ENCODE results near the gene SMARCB1. TPM values are rescaled to one million over a fixed set of nuclear protein-coding genes. Genes with fewer than 3 reads are reported as not detected.
A peak's percentile ranks its signal among the peaks of the same experiment; 100 is the strongest.

SMARCB1 gene
- total and polyA plus RNA-seq, 10 donors, result 64.2 to 166 (median 85.8) TPM

DNA sequence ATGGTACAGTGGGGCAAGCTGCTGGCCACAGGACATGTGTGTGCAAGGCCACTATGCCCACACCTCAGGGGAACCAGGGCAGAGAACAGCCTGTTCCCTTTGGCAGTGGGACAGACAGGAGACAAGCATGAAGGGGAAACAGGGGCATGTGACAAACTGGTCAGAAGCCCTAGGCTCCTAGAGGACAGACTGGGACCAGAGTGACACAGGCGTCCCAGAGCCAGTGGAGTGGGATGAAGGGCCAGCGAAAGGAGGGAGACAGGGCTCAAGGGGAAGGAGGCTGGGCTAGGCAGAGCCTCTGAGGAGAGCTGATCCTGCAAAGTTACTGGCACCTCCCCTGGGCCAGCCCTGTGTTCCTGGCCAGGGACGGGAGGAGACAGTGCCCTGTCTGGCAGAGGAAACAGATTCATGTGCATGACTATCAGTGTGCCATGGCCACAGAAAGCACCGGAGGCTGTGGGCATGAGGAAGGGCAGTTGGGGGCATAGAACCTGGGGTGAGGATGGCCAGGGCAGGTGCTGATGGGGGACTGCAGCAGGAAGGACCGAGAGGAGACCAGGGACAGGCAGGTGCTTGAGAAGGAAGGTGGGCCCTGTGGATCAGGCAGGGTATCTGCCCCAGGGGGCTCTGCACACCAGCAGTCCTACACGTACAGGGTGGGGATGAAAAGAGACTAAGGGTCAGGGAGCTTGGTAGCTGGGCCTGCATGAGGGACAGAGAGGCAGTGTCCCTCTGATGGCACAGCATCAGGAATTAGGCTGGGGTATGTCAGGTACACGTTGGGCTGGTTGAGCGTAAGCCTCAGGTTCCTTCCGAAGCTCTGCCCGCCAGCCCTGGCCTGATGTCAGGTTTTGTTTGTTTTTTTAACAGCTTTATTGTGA is 42.3 kb downstream of the SMARCB1 start:
- no peak for TF ChIP-seq POLR2AphosphoS5 (IDR thresholded peaks at IDR 0.05)
- TF ChIP-seq POLR2A (IDR thresholded peaks at IDR 0.05), result no peak
- no peak for TF ChIP-seq CTCF (IDR thresholded peaks at IDR 0.05 in 8 of 11, conservative IDR thresholded peaks at IDR 0.05 in 3 of 11)
- Histone ChIP-seq H3K36me3 (peaks cover 0 to 100% (median 93%) of the 10 kb centered on the region in 6 donors), H3K27ac (no peak overlapping the region), H3K4me3 (no peak overlapping the region), H3K9me3 (no peaks in the 10 kb centered on the region), H3K27me3 (replicated peaks in 1 of 7) (no peaks in the 10 kb centered on the region), H3K4me1 (peaks cover 0 to 32% (median 4%) of the 10 kb centered on the region in 6 donors)
- intact Hi-C loops (cut with DNase I; ENCODE audit: low total_unique reads), result no loop called here
- DNase-seq, result peak; percentile 52
- 87 to 98% (median 91%) methylated on average over 10 of the region's 10 CpGs for WGBS, 5 donors

GRCh38 chr22:23829845-23830372 is 43.1 kb downstream of the SMARCB1 start:
- Histone ChIP-seq H3K9me3 (no peaks in the 10 kb centered on the region), H3K27ac (no peak overlapping the region), H3K27me3 (replicated peaks in 1 of 7) (no peaks in the 10 kb centered on the region), H3K36me3 (peaks cover 0 to 100% (median 93%) of the 10 kb centered on the region in 6 donors), H3K4me3 (no peak overlapping the region), H3K4me1 (peaks cover 0 to 32% (median 4%) of the 10 kb centered on the region in 6 donors)
- WGBS, 5 donors, result 69 to 78% (median 75%) methylated on average over 7 of the region's 7 CpGs
- TF ChIP-seq POLR2AphosphoS5 (IDR thresholded peaks at IDR 0.05) (no peak), CTCF (IDR thresholded peaks at IDR 0.05 in 8 of 11, conservative IDR thresholded peaks at IDR 0.05 in 3 of 11) (no peak), POLR2A (IDR thresholded peaks at IDR 0.05) (no peak)
- DNase-seq, result no peak
- intact Hi-C loops (cut with DNase I; ENCODE audit: low total_unique reads), result no loop called here

GRCh38 chr22:23831261-23831660 is 44.5 kb downstream of the SMARCB1 start:
- WGBS, 5 donors, result 85 to 96% (median 91%) methylated on average over 8 of the region's 8 CpGs
- peak; percentile 57 for DNase-seq
- intact Hi-C loops (cut with DNase I; ENCODE audit: low total_unique reads), result no loop called here
- peaks cover 0 to 36% (median 4%) of the 10 kb centered on the region in 6 donors for H3K4me1 ChIP-seq
- no peaks in the 10 kb centered on the region for H3K9me3 ChIP-seq
- no peak overlapping the region for H3K4me3 ChIP-seq
- no peaks in the 10 kb centered on the region for H3K27me3 ChIP-seq (replicated peaks in 1 of 7)
- H3K36me3 ChIP-seq, result peaks cover 0 to 100% (median 93%) of the 10 kb centered on the region in 6 donors
- H3K27ac ChIP-seq, result no peak overlapping the region
- TF ChIP-seq POLR2AphosphoS5 (IDR thresholded peaks at IDR 0.05) (no peak), CTCF (IDR thresholded peaks at IDR 0.05 in 8 of 11, conservative IDR thresholded peaks at IDR 0.05 in 3 of 11) (no peak), POLR2A (IDR thresholded peaks at IDR 0.05) (no peak)

DNA sequence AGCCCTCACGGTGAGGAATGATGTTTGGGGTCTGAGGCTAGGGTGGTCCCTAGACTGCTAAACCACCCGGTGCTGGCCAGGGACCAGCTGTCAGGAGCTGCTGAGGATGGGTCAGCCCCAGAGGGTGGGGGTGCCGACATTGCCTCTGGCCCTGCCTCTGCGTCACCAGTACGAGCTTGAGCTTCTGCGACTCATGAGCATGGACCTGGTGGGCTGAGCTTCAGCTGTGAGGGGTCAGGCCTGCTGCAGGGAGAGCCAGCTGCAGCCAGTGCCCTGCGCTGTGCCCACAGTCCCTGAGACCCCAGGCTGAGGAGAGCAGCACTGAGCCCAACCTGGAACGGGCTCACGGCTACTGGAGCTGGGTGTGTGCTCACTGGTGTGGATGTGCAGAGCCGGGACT is 45.0 kb downstream of the SMARCB1 start:
- intact Hi-C loops (cut with DNase I; ENCODE audit: low total_unique reads), result no loop called here
- Histone ChIP-seq H3K4me1 (peaks cover 0 to 37% (median 6%) of the 10 kb centered on the region in 6 donors), H3K9me3 (no peaks in the 10 kb centered on the region), H3K4me3 (no peak overlapping the region), H3K36me3 (peaks cover 0 to 100% (median 91%) of the 10 kb centered on the region in 6 donors), H3K27me3 (replicated peaks in 1 of 7) (no peaks in the 10 kb centered on the region), H3K27ac (no peak overlapping the region)
- TF ChIP-seq POLR2A (IDR thresholded peaks at IDR 0.05) (no peak), POLR2AphosphoS5 (IDR thresholded peaks at IDR 0.05) (peak in 1 of 3 donors; percentile 46)
- 88 to 96% (median 92%) methylated on average over 5 to 10 of the region's 10 CpGs for WGBS, 5 donors
- peak; percentile 60 for DNase-seq
